ENCODE results near the gene LRRC23.
"Not testable (repeated sequence)": the region's sequence is repeated elsewhere in the genome, so short reads cannot be mapped to it uniquely, and the experiment has no call there.

GRCh38 chr12:6870304-6870703 is 34.3 kb upstream of the LRRC23 start:
- TF ChIP-seq CTCF, POLR2A (IDR thresholded peaks at IDR 0.05): not testable (repeated sequence)
